PC-9 (cell line): Measurements from ENCODE around the gene GNA15. TPM values are rescaled to one million over a fixed set of nuclear protein-coding genes. Genes with fewer than 3 reads are reported as not detected.

ENCODE experiments used
- BruUV-seq: library from RNA; stranded (reverse); fragments of 400-500 nt; replicated peaks from 2 replicates; lab custom pipeline; 2021; lab: Mats Ljungman, UMichigan
- CTCF ChIA-PET: fragments of 300-600 bp; sonication (Branson Sonifier 250); formaldehyde crosslinking; loops from one replicate; lab custom pipeline; 2022; ENCODE audit warnings: antibody characterized with exemption; lab: Charles Lee
- POLR2A ChIA-PET: fragments of 300-600 bp; sonication (Branson Sonifier 250); formaldehyde crosslinking; loops from one replicate; lab custom pipeline; 2022; ENCODE audit warnings: antibody characterized with exemption; ENCODE audit not compliant: unreplicated experiment; lab: Charles Lee
- DNase-seq, 2 experiments: peaks; one replicate each; pipeline versions ENCODE4 v3.0.0 to v3.0.0-alpha.2; 2015 to 2022; ENCODE audit warnings: mixed read lengths in 1 of 2
- H2AFZ ChIP-seq: fragments of 200-600 bp; sonication (generic); 2 replicates; pipeline ENCODE4 v1.8.1; 2017; ENCODE audit warnings: antibody characterized with exemption
- H3F3A ChIP-seq: fragments of 200-600 bp; sonication (generic); 2 replicates; pipeline ENCODE4 v1.8.1; 2017; ENCODE audit warnings: antibody characterized with exemption, mild to moderate bottlenecking, low read depth; ENCODE audit not compliant: insufficient read depth
- H3K27ac ChIP-seq: fragments of 200-600 bp; sonication (generic); 2 replicates; pipeline ENCODE4 v1.6.1; 2016; ENCODE audit warnings: mixed run types
- H3K27me3 ChIP-seq: fragments of 200-600 bp; sonication (generic); 2 replicates; pipeline ENCODE4 v1.6.1; 2016; ENCODE audit warnings: low read depth, mixed run types; ENCODE audit not compliant: insufficient read depth
- H3K36me3 ChIP-seq: fragments of 200-600 bp; sonication (generic); 2 replicates; pipeline ENCODE4 v1.6.1; 2016; ENCODE audit warnings: low read depth, mixed run types
- H3K4me1 ChIP-seq: fragments of 200-600 bp; sonication (generic); replicated peaks from 2 replicates; pipeline ENCODE4 v1.6.1; 2016; ENCODE audit warnings: mixed run types; ENCODE audit not compliant: insufficient read depth
- H3K4me2 ChIP-seq: fragments of 200-600 bp; sonication (generic); 2 replicates; pipeline ENCODE4 v1.6.1; 2017; ENCODE audit warnings: mixed run types
- H3K4me3 ChIP-seq: fragments of 200-600 bp; sonication (generic); 2 replicates; pipeline ENCODE4 v1.6.1; 2016; ENCODE audit warnings: mixed run types
- H3K79me2 ChIP-seq: fragments of 200-600 bp; sonication (generic); 2 replicates; pipeline ENCODE4 v1.6.1; 2017; ENCODE audit warnings: low read depth, mixed run types
- H3K9me2 ChIP-seq: fragments of 200-600 bp; sonication (generic); 2 replicates; pipeline ENCODE4 v1.8.1; 2017; ENCODE audit warnings: mild to moderate bottlenecking; ENCODE audit not compliant: insufficient read depth
- H3K9me3 ChIP-seq: fragments of 200-600 bp; sonication (generic); 2 replicates; pipeline ENCODE4 v1.8.1; 2016; ENCODE audit warnings: low read depth; ENCODE audit not compliant: insufficient read depth
- H4K20me1 ChIP-seq: fragments of 200-600 bp; sonication (generic); 2 replicates; pipeline ENCODE4 v1.8.1; 2017; ENCODE audit not compliant: insufficient read depth
- EZH2 ChIP-seq: fragments of 200-600 bp; sonication (generic); IDR thresholded peaks from 2 replicates; pipeline ENCODE4 v1.8.0; 2017; ENCODE audit warnings: antibody characterized with exemption, low read depth
- intact Hi-C: fragments of 100-400 bp; cut with micrococcal nuclease; formaldehyde crosslinking; loops from one replicate; pipeline ENCODE4 v1.10.0; 2022; ENCODE audit not compliant: unreplicated experiment
- total RNA-seq: library from RNA; stranded (reverse); gene quantifications from 2 replicates; pipeline ENCODE4 v1.2.3, GENCODE V29; 2021
- TF ChIP-seq, protein P1 (sequence below): fragments of 200-600 bp; sonication (generic); conservative IDR thresholded peaks from 2 replicates; pipeline ENCODE4 v1.6.1; 2017; ENCODE audit warnings: mixed run types, antibody characterized with exemption, mild to moderate bottlenecking, moderate library complexity

GNA15 gene
- total RNA-seq, 1 experiment from 2014 or later = 14.2 TPM

DNA sequence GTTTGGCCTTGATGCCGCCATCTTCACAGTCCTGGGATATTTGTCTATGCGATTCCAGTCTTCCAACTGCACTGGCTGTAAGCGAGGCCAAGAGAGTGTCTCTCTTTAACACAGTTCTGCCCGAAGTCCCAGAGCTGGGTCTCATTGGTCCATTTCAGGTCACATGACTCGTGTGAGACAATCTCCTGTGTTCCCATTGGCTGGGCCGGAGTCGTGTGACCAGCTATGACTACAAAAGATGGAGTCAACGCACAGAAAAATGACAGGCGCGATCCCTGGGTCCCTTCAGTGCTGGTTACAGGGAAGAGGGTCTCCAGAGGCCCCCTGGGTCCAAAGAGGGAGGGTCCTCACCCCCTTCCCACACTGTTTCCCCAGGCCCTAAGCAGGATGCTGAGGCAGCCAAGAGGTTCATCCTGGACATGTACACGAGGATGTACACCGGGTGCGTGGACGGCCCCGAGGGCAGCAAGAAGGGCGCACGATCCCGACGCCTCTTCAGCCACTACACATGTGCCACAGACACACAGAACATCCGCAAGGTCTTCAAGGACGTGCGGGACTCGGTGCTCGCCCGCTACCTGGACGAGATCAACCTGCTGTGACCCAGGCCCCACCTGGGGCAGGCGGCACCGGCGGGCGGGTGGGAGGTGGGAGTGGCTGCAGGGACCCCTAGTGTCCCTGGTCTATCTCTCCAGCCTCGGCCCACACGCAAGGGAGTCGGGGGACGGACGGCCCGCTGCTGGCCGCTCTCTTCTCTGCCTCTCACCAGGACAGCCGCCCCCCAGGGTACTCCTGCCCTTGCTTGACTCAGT lies 26.8 kb downstream of the GNA15 start:
- H3K36me3 ChIP-seq = no peaks in the 10 kb centered on the region
- H3K4me3 ChIP-seq = no peak overlapping the region
- POLR2A ChIA-PET = no interaction called here
- H3K79me2 ChIP-seq = no peaks in the 10 kb centered on the region
- no peaks in the 10 kb centered on the region for H4K20me1 ChIP-seq
- no TSS peak for BruUV-seq
- no peak overlapping the region for H2AFZ ChIP-seq
- CTCF ChIA-PET = no interaction called here
- no peak overlapping the region for H3K27ac ChIP-seq
- H3K27me3 ChIP-seq = no peaks in the 10 kb centered on the region
- H3K4me1 ChIP-seq = peaks cover 9% of the 10 kb centered on the region
- H3K9me3 ChIP-seq = no peaks in the 10 kb centered on the region
- DNase-seq = no peak
- intact Hi-C loops = loop anchor here (1.0 to 2.0 kb wide), 2 partner anchors 34 to 211 kb away; no protein-coding TSS in a partner anchor
- H3K4me2 ChIP-seq = no peak overlapping the region
- H3F3A ChIP-seq = peaks cover 7% of the 10 kb centered on the region; the same call in 1 of the 2 replicates
- TF ChIP-seq, protein P1, sequence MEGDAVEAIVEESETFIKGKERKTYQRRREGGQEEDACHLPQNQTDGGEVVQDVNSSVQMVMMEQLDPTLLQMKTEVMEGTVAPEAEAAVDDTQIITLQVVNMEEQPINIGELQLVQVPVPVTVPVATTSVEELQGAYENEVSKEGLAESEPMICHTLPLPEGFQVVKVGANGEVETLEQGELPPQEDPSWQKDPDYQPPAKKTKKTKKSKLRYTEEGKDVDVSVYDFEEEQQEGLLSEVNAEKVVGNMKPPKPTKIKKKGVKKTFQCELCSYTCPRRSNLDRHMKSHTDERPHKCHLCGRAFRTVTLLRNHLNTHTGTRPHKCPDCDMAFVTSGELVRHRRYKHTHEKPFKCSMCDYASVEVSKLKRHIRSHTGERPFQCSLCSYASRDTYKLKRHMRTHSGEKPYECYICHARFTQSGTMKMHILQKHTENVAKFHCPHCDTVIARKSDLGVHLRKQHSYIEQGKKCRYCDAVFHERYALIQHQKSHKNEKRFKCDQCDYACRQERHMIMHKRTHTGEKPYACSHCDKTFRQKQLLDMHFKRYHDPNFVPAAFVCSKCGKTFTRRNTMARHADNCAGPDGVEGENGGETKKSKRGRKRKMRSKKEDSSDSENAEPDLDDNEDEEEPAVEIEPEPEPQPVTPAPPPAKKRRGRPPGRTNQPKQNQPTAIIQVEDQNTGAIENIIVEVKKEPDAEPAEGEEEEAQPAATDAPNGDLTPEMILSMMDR = no peak
- no peak for TF ChIP-seq EZH2
- H3K9me2 ChIP-seq = no peaks in the 10 kb centered on the region

DNA sequence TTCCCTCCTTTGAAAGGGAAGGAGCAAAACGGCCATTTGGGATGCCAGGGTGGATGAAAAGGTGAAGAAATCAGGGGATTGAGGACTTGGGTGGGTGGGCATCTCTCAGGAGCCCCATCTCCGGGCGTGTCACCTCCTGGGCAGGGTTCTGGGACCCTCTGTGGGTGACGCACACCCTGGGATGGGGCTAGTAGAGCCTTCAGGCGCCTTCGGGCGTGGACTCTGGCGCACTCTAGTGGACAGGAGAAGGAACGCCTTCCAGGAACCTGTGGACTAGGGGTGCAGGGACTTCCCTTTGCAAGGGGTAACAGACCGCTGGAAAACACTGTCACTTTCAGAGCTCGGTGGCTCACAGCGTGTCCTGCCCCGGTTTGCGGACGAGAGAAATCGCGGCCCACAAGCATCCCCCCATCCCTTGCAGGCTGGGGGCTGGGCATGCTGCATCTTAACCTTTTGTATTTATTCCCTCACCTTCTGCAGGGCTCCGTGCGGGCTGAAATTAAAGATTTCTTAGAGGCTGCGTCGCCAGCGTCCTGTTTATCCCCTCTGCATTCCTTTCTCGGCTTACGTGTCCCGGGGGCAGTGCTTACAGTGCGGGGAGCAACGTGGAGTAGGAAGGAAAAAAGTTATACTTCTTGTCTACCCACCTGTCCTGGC lies 27.5 kb downstream of the GNA15 start:
- Histone ChIP-seq H3K9me2 (no peaks in the 10 kb centered on the region), H3K4me1 (peaks cover 9% of the 10 kb centered on the region), H3F3A (peaks cover 7% of the 10 kb centered on the region; the same call in 1 of the 2 replicates), H3K4me3 (no peak overlapping the region), H3K4me2 (no peak overlapping the region), H3K9me3 (no peaks in the 10 kb centered on the region), H3K79me2 (no peaks in the 10 kb centered on the region), H2AFZ (no peak overlapping the region), H3K36me3 (no peaks in the 10 kb centered on the region), H4K20me1 (no peaks in the 10 kb centered on the region), H3K27ac (no peak overlapping the region), H3K27me3 (no peaks in the 10 kb centered on the region)
- TF ChIP-seq, protein P1 = peak; percentile 87
- no peak for TF ChIP-seq EZH2
- ChIA-PET POLR2A (no interaction called here), CTCF (no interaction called here)
- intact Hi-C loops = loop anchor here (1.0 to 2.0 kb wide), 2 partner anchors 35 to 212 kb away; no protein-coding TSS in a partner anchor
- no TSS peak for BruUV-seq
- peak in 1 of 2 experiments; percentile 24 for DNase-seq

DNA sequence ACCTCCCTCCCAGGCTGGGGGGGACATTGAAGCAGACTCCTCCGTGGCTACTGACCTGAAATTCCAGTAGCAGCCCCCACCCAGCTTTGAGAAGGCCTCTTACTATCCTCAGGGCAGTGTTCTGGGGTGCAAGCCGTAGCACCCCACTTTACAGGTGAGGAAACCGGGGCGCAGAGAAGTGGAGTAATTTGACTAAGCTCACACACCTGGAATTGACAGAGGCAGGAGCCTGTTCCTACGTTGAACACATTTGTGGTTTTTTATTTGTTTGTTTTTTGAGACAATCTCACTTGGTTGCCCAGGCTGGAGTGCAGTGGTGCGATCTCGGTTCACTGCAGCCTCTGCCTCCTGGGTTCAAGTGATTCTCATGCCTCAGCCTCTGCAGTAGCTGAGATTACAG lies 28.1 kb downstream of the GNA15 start:
- no peak overlapping the region for H3K27ac ChIP-seq
- intact Hi-C loops = loop anchor here (1.0 to 2.0 kb wide), 2 partner anchors 35 to 213 kb away; no protein-coding TSS in a partner anchor
- peaks cover 7% of the 10 kb centered on the region; the same call in 1 of the 2 replicates for H3F3A ChIP-seq
- POLR2A ChIA-PET = no interaction called here
- no peak overlapping the region for H2AFZ ChIP-seq
- no peak for TF ChIP-seq EZH2
- TF ChIP-seq, protein P1 = no peak
- H3K36me3 ChIP-seq = no peaks in the 10 kb centered on the region
- H3K4me3 ChIP-seq = no peak overlapping the region
- no peaks in the 10 kb centered on the region for H3K9me3 ChIP-seq
- no peaks in the 10 kb centered on the region for H3K9me2 ChIP-seq
- H3K4me2 ChIP-seq = no peak overlapping the region
- H3K79me2 ChIP-seq = no peaks in the 10 kb centered on the region
- no TSS peak for BruUV-seq
- CTCF ChIA-PET = no interaction called here
- H3K4me1 ChIP-seq = peaks cover 9% of the 10 kb centered on the region
- DNase-seq = no peak
- no peaks in the 10 kb centered on the region for H3K27me3 ChIP-seq
- H4K20me1 ChIP-seq = no peaks in the 10 kb centered on the region
